ENCODE measurements around the gene ITGAD. TPM values are rescaled to one million over a fixed set of nuclear protein-coding genes. Genes with fewer than 3 reads are reported as not detected.

The ITGAD gene
- total RNA-seq, 1 experiment from 2014 or later = not detected

GRCh38 chr16:31395647-31396046, 2.5 kb downstream of the ITGAD start:
- Histone ChIP-seq H2BK15ac (ENCODE audit: low read depth, low read length) (no peak overlapping the region), H3K9ac (ENCODE audit: extremely low read depth, insufficient read length, low read length) (no peak overlapping the region), H2AK5ac (ENCODE audit: insufficient read length, low read length) (no peak overlapping the region), H3K4me2 (ENCODE audit: insufficient read depth, insufficient read length, low read length) (no peak overlapping the region), H4K5ac (ENCODE audit: insufficient read length, low read depth, low read length) (no peak overlapping the region), H3T11ph (ENCODE audit: low read length) (no peak overlapping the region), H3K56ac (ENCODE audit: insufficient read length, low read depth, low read length) (no peak overlapping the region), H2BK5ac (ENCODE audit: insufficient read length, low read length) (no peak overlapping the region), H4K20me1 (ENCODE audit: control insufficient read depth, insufficient read depth, insufficient read length) (no peaks in the 10 kb centered on the region), H3K79me1 (ENCODE audit: insufficient read depth, low read depth, low read length, poor library complexity, severe bottlenecking) (no peaks in the 10 kb centered on the region), H3K4me1 (ENCODE audit: insufficient read depth, low read length) (no peaks in the 10 kb centered on the region), H3K27me3 (ENCODE audit: insufficient read depth, low read length) (no peaks in the 10 kb centered on the region), H4K8ac (replicated peaks; ENCODE audit: insufficient read length, low read depth, low read length) (no peak overlapping the region), H2AFZ (ENCODE audit: low read length) (no peak overlapping the region), H2BK120ac (ENCODE audit: low read depth, low read length, poor library complexity, severe bottlenecking) (no peak overlapping the region), H3K23ac (ENCODE audit: insufficient read length, low read depth, low read length) (no peak overlapping the region), H2BK12ac (ENCODE audit: insufficient read length, low read depth, low read length) (no peak overlapping the region), H4K91ac (ENCODE audit: insufficient read length, low read depth, low read length) (no peak overlapping the region), H3K79me2 (ENCODE audit: insufficient read depth, low read length) (no peaks in the 10 kb centered on the region), H2BK20ac (ENCODE audit: low read depth, low read length, poor library complexity, severe bottlenecking) (no peak overlapping the region), H3K9me3 (ENCODE audit: control insufficient read depth, low read depth, low read length) (no peaks in the 10 kb centered on the region), H3K14ac (ENCODE audit: insufficient read depth, low read length) (no peak overlapping the region; the same call in 1 of the 2 replicates), H3K27ac (ENCODE audit: insufficient read length, low read depth, low read length) (no peak overlapping the region), H3K4ac (ENCODE audit: low read depth, low read length) (no peak overlapping the region), H3K23me2 (ENCODE audit: insufficient read length, low read depth, low read length, poor library complexity, severe bottlenecking) (no peaks in the 10 kb centered on the region), H3K18ac (ENCODE audit: insufficient read length, low read depth, low read length) (no peak overlapping the region)
- WGBS (ENCODE audit: extremely low coverage, insufficient read length, low lambda C conversion rate) = no CpG with 5 or more reads among the region's 6 CpGs
- Mint-ChIP-seq H3K9me3 (peaks cover 0 to 3% of the 10 kb centered on the region in 2 experiments; a peak in 1 of 5 replicates), H3K27ac (no peak overlapping the region), H3K4me3 (no peak overlapping the region), H3K27me3 (ENCODE audit: low read depth) (peaks cover 7% of the 10 kb centered on the region), H3K36me3 (ENCODE audit: insufficient read depth in 1 of 3, low read depth in 3 of 3) (peaks cover 0 to 4% (median 0%) of the 10 kb centered on the region in 3 experiments; a peak in 2 of 7 replicates), H3K4me1 (peaks cover 6 to 7% of the 10 kb centered on the region in 2 experiments)
- TF ChIP-seq CTCF (conservative IDR thresholded peaks at IDR 0.05) = no peak
- DNase-seq = no peak

All from H9 (cell line).